HG02759 (cell line): ENCODE results near the gene KRTAP5-8.
"Not testable (repeated sequence)": the region's sequence is repeated elsewhere in the genome, so short reads cannot be mapped to it uniquely, and the experiment has no call there.

Experiments used
- ATAC-seq: cut with Tn5 transposase; IDR thresholded peaks from one replicate; pipeline ENCODE4 v1.9.1; 2021; ENCODE audit warnings: mild to moderate bottlenecking, moderate library complexity; ENCODE audit not compliant: unreplicated experiment

Gene KRTAP5-8, protein sequence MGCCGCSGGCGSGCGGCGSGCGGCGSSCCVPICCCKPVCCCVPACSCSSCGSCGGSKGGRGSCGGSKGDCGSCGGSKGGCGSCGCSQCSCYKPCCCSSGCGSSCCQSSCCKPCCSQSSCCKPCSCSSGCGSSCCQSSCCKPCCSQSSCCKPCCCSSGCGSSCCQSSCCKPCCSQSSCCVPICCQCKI

DNA sequence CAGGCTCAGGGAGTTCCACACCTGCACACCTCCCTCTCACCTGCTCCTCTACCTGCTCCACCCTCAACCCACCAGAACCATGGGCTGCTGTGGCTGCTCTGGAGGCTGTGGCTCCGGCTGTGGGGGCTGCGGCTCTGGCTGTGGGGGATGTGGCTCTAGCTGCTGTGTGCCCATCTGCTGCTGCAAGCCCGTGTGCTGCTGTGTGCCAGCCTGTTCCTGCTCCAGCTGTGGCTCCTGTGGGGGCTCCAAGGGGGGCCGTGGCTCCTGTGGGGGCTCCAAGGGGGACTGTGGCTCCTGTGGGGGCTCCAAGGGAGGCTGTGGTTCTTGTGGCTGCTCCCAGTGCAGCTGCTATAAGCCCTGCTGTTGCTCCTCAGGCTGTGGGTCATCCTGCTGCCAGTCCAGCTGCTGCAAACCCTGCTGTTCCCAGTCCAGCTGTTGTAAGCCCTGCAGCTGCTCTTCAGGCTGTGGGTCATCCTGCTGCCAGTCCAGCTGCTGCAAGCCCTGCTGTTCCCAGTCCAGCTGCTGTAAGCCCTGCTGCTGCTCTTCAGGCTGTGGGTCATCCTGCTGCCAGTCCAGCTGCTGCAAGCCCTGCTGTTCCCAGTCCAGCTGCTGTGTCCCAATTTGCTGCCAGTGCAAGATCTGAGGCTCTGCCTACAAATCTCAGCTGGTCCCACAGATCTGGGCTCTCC, at the start of gene KRTAP5-8:
Gene KRTAP5-8, plus strand, starts transcription at position 49 of the 689 bp plus-strand sequence. Its CDS starts 31 bp downstream, at position 80.
- not testable (repeated sequence) for ATAC-seq

DNA sequence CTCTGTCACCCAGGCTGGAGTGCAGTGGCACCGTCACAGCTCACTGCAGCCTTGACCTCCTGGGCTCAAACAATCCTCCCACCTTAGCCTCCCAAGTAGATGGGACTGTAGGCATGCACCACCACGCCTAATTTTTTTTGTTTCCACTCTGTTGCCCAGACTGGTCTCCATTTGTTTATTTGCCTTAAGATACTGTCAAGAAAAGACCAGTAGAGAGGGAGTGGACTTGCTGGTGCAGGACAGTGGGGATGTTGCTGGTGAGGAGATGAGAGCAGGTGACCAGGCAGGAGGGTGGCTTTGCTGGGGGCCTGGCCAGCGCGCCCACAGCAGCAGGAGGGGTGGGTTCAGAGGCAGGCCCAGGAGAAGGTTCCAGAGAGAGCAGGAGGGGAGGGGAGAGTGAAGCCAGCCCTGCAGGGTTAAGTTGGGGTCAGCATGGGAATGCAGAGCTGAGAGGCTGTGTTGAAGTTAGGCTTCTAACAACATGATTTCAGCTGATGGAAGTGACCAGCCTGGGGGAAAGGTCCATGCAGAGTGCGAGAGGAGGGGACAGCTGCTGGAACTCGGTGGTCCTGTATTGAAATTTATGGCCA, 49.0 kb upstream of the KRTAP5-8 start:
- no peak for ATAC-seq

DNA sequence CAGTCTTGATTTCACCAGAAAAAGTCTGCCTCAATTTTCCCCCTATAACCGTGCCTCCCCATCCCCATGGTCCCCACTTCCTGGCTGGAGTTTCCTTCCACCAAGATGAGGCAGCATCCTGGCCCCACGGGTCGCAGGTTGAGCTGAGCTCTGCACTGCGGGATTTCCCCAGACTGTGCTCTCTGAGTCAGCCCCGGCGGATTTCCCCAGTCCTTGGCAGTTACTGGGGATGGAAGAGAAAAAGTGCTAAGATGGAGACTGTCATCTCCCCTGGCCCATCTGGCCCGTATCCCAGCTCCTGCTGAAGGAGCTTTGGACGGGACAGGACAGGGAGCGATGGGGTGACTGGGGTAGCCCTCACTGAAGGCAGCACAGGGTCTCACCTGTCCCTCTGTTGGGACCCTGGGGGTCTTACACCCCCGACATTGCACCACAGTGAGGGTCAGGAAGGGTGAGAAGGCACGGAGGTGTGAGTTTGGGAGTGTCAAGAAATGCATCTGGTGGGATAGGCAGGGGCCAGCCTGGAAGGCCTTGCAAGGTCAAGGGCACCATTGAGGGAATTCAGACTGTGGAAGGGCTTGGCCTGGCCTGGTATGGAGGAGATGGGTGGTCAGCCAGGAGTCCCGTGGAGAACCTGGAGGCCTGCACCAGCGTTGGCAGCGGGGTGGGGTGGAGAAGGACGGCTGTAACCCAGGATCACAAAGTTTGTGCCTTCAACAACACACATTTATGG, 48.3 kb upstream of the KRTAP5-8 start:
- ATAC-seq, result no peak

DNA sequence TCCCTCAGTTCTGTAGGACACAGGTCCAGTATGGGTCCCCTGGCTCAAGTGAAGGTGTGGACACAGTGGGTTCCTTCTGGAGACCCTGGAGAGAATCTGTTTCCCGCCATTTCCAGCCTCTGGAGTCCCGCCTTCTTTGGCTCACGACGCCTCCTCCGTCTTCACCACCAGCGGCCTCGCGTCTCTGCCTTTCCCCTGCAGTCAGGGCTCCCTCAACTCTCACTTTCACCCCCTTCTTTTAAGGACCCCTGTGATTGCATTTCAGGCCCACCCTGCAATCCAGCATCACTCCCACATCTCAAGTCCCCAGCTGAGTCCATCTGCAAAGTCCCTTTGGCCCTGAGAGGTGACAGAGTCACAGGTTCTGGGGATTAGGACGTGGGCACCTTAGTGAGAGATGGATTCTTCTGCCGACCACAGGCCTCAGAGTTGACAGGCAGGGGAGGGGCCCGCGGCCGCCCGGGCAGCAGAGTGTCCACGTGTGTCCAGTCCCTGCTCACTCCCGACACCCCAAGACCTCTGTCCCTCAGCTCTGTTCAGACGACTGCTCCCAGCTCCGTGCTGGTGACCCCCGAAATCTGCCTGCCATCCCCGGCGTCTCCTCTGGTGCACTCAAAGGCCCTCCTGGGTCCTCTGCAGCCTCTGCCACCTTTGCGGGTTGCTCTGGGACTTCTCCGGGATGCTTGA, 47.6 kb upstream of the KRTAP5-8 start:
- no peak for ATAC-seq

DNA sequence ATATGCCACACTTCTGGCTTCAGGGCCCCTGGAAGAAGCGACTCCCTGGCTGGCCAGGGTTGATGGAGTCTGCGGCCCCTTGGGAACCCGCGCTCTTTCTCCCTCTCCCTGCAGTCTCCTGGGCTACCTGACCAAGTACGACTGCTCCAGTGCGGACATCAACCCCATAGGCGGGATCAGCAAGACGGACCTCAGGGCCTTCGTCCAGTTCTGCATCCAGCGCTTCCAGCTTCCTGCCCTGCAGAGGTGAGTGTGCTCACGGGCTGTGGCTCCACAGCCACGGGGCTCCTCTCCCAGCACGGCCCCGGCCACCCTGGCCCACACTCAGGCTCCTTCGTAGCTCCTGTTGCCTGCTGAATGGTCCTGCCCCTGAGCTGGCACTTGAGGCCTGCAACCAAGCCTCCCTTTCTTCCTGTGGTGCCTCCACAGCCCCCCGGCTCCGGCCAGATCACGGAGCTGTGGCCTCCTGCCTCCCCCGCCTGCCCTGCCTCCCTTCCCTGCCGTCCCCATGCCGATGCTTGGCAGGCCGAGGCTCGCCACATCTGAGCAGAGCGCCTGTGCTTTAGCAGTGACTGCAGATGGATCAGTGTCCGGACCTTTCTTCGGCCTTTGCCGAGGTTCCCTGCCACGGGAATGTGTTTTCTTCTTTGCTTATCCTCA, 47.0 kb upstream of the KRTAP5-8 start:
- no peak for ATAC-seq

DNA sequence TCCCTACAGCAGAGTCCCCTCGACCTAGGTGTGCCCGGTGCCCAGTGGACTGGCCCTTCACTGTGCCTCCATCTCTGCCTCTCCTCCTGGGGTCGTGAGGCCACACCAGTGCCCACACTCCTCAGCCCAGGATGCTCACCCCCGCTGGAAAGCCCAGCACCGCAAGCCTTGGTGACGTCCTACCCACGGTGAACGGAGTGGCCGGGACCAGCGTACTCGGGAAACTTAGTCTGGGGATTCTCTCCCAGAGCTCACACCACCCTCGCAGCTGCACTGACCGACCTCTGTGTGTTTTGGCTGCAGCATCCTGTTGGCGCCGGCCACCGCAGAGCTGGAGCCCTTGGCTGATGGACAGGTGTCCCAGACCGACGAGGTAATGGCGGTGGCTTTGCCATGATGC, 46.3 kb upstream of the KRTAP5-8 start:
- no peak for ATAC-seq

DNA sequence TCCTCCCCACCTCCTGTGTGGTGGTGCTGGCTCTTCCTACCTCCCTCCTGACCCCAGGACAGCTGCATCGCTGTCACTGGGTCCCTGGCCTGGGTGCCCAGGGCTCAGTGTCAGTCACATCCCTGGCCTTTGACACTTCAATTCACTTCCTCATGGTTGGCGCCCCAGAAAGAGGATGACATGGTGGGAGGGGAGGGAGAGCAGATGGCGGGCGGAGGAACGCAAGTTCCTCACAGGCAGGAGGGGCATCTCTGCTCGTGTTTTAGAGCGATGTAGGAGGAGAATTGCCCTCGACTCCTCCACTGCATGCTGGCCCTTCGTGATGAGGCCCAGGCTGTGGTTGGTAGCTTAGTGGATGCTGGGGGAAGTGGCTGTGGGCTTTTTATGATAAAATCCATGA, 45.9 kb upstream of the KRTAP5-8 start:
- ATAC-seq, result no peak

DNA sequence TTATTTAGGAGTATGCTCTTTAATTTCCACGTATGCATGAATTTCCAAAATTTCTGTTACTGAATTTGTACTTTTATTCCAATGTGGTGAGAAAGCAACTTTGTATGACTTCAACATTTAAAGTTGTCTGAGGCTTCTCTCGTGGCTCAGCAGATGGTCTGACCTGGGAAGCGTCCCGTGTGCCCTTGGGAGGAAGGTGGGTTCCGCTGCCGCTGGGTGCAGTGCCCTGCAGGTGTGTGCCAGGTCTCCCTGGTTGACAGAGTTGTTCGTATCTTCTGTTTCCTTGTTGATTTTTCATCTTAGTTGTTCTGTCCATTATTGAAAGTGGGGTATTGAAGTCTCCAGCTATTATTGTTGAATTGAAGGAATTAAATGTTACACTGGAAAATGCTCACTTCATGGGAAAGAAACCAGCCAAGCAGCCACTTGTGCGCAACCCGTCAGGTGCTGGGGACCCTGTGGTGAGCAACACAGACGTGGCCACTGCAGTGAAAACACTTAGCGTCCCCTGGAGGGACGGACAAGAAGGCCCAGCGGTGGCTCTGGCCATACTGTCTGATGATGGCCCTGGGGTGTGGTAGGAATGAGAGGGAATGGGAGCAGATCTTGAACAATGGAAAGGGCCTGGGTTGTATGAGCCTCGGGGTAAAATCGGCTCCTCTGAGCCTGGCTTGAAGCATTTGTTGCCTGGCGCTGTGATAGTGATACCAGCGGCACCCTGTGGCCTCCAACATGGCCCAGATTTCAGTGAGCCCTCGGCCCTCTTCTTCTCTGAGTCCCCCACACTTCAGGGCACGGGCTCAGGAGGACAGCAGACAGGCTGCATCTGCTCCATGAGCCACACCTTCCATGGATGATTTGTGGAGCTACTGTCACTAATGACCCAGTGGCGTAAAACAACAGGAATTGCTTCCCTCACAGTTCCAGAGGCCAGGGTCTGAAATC, 42.3 kb upstream of the KRTAP5-8 start:
- ATAC-seq, result no peak

DNA sequence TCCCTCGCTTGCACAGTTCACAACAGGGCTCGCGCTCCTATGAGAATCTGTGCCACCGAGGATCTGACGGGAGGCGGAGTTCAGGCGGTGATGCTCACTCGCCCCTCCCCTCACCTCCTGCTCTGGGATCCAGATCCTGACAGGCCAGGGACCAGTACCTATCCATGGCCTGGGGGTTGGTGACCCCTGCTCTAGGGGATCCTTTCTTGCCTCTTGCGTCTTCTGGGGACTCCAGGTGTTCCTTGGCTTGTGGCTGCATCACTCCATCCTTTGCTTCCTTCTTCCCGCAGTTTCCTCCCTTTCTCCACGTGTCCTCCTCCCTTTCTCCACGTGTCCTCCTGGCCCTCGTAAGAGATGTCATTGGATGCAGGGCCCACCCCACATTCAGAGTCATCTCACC, 41.4 kb upstream of the KRTAP5-8 start:
- no peak for ATAC-seq

DNA sequence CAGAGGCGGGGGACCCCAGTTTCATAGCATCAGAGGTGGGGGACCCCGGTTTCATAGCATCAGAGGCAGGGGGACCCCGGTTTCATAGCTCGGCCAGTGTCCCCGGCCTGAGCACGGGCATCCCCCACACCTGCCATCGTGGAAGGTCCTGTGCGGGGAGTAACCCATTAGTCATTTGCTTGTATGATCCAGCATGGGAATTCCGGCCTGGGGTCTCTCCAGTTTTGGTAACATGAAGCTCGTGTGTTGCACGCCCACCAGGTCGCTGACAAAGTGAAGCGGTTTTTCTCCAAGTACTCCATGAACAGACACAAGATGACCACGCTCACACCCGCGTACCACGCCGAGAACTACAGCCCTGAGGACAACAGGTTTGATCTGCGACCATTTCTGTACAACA, 39.7 kb upstream of the KRTAP5-8 start:
- no peak for ATAC-seq

DNA sequence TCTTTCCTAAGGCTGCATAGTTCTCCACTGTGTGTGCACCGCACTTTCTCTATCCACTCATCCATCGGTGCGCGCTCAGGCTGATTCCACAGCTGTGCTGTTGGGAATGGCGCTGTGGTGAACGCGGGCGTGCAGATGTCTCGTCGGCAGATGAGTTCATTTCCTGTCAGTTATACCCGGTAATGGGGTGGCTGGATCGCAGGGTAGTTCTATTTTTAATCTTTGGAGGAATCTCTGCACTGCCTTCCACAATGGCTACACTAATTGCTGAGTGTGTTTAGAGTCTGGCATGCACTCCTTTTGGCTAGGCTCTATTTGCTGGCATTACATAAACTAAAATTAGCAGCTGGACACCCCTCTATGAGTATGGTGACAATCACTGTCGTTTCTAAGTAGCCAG, 38.7 kb upstream of the KRTAP5-8 start:
- ATAC-seq, result no peak

DNA sequence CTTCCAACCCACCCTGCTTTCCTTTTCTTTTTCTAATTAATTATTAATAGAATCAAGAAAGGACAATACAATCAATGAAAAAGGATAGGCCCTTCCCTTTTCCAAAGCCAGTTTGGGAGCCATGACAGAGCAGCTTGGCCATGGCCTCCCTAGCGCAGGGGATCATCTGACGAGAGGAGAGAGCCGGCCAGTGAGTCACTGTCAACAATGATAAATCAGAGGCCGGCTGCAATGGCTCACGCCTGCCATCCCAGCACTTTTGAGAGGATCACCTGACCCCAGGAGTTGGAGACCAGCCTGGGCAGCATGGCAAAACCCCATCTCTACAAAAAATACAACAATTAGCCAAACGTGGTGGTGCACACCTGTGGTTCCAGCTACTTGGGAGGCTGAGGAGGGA, 38.3 kb upstream of the KRTAP5-8 start:
- no peak for ATAC-seq

DNA sequence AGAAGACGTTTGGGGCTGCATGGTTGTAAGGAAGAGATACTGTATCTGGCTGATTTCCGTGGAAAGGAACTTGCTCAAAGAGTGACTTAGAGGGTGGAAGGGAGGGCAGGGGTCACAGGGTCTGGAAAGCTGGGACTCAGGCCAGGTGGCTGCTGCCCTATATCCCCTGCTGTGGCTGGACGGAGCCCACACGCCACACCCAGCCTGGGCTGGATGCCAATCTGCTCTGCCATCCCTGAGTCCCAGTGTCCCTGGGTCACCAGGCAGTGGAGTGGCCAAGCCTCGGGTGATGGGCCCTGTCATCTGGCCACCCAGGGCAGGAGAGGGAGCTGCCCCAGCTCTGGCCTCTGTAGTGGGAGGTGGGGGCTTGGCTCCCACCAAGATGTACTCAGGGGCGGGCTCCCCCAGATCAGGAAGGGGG, 37.2 kb upstream of the KRTAP5-8 start:
- no peak for ATAC-seq

DNA sequence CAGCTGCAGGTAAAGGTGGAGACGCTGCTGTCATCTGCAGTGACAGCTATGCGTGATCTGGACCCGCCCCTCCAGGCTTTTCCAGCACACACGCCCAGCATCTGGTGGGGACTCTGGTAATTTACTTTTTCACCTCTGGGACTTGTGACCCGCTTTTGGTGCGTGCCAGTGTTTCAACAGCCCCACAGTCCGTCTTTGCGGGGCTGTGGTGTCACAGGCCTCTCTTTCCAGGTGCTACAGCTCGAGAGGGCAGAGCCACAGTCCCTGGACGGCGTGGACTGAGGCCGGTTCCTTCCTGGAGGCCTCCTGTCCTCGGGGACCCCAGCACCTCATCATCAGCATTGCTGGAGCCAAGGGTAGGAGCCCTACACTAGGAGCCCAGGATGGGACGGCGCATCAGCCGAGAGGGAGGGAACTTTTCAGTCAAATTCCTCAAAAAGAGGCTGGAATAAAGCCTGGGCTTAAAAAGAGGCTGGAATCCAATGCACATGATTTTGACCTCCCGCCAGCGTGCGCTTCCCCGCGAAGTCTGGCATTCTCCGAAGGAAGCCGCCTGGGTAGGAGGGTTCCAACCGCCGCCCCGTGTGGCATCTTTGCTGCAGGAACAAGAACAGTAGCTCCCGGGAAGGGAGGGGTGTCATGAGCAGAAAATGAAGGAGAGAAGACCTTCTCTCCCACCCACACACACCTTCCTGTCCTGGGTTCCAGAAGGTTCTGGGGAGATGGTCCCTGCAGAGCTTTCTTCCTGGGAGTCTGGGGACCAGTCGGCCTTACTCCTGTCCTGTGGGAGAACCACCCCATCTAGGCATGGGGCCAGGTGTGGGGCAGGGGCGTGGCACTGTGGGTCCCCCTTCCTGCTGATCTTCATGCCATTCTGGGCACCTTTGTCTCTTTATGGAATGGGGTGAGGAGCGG, 36.5 kb upstream of the KRTAP5-8 start:
- no peak for ATAC-seq

DNA sequence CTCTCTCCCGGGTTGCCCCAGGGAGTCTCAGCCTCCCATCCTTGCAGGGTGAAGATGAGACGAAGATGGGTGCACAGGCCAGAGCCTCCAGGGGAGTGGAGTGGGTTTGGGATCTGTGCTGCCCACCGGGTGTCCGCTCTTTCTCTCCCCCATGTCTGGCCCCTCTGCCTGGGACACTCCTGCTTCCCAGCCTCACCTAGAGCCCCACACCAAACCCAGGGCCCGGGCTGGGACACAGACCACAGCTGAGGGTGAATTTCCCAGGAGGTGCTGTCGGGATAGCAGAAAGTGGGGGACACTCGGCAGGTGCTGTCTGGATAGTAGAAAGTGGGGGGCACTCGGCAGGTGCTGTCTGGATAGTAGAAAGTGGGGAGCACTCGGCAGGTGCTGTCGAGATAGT, 35.8 kb upstream of the KRTAP5-8 start:
- ATAC-seq, result no peak

DNA sequence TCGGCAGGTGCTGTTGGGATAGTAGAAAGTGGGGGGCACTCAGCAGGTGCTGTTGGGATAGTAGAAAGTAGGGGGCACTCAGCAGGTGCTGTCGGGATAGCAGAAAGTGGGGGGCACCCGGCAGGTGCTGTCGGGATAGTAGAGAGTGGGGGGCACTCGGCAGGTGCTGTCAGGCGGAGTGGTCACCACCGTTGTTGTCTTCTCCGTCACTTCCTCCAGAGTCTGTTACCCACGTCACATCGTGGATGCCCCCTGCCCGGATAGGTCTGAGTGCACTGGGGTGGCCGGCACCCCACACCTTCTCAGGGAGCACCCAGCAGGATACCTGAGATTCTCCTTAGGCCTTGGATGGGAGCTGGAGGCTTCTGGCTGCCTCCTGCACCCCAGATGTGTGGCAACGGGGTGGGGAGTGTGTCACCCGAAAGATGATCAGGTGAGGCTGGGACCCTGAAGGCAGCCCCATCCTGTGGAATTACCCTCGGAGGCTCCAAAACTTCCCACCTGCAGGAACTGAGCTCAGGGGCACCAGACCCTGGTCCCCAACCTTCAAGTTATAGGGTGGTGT, 34.9 kb upstream of the KRTAP5-8 start:
- no peak for ATAC-seq

DNA sequence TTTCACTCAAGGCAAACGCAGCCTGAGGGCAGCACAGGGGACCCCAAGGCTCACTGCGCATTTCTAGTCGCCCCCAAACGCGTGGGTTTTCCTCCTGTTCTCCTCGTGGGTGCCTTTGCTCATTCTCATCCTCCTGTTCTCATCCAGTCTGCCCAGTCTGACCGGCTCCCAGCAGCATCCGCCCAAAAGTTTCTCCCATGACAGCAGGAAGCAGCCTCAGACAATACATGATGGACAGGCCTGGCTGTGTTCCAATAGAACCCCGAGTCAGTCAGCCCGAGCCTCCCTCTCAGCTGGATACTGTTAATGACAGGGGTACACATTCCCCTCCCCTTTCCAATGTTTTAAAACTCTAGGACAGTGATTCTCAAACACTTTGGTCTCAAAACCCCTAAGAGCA, 33.3 kb upstream of the KRTAP5-8 start:
- no peak for ATAC-seq

DNA sequence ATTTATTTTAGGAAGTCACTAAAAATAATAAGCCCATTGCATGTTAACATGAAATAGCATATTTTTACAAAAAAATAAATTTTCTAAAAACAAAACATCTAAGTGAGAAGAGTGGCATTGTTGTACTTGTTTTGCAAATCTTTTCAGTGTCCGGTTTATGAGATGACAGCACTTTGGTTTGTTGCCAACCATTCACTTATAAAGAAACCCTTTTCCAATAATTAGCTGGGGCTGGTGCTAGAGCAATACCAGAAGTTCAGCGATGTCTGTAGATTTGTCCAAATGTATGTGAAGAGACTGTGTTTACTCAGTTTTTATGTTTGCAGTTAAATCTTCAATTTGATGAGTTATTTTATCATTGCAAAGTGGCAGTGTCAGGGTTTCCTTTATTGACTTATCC, 32.8 kb upstream of the KRTAP5-8 start:
- no peak for ATAC-seq
